ENCODE results near the gene CPTP. TPM values are rescaled to one million over a fixed set of nuclear protein-coding genes. Genes with fewer than 3 reads are reported as not detected.

The CPTP gene
- total RNA-seq, 1 experiment from 2014 or later = 16.8 TPM

- POLR2A ChIA-PET = no interaction called here
- no TSS peak for BruUV-seq (replicated peaks)
- Mint-ChIP-seq H3K36me3 (ENCODE audit: insufficient read depth, unreplicated experiment) (peaks cover 13% of the 10 kb centered on the region), H3K4me1 (ENCODE audit: low read depth, unreplicated experiment) (no peaks in the 10 kb centered on the region), H3K27ac (ENCODE audit: unreplicated experiment) (no peak within 1 kb of the TSS), H3K4me3 (ENCODE audit: unreplicated experiment) (peak within 1 kb of the TSS; percentile 70), H3K9me3 (ENCODE audit: unreplicated experiment) (no peaks in the 10 kb centered on the region), H3K27me3 (ENCODE audit: insufficient read depth, unreplicated experiment) (no peaks in the 10 kb centered on the region)
- Histone ChIP-seq H3K27me3 (replicated peaks; ENCODE audit: control insufficient read depth, insufficient read depth, low read length) (no peaks in the 10 kb centered on the region), H3K9me3 (no peaks in the 10 kb centered on the region), H3K4me3 (ENCODE audit: low read depth, low read length) (peak within 1 kb of the TSS; percentile 79), H3K4me1 (peaks cover 22% of the 10 kb centered on the region), H3K36me3 (ENCODE audit: control insufficient read depth, insufficient read depth, low read length) (no peaks in the 10 kb centered on the region; the same call in 1 of the 2 replicates)
- TF ChIP-seq CTCF (IDR thresholded peaks at IDR 0.05; ENCODE audit: insufficient read depth in 1 of 2, low read depth in 1 of 2, low read length in 1 of 2, severe bottlenecking in 1 of 2, unreplicated experiment in 1 of 2) = peak; percentile 34 to 54
- peak; percentile 73 to 77 for DNase-seq
- CTCF ChIA-PET = interaction anchor here (1.3 kb wide), 1 partner anchor 26 kb away, joined by 4 read pairs; no protein-coding TSS in a partner anchor
- intact Hi-C loops (cut with micrococcal nuclease; ENCODE audit: unreplicated experiment) = loop anchor here (10.0 kb wide), 1 partner anchor 155 kb away; no protein-coding TSS in a partner anchor
Measured at GRCh38 chr1:1349256-1350012, 24.8 kb downstream of the CPTP start, which contains the start of gene DVL1. TSS of gene DVL1 (minus strand) at chr1:1349418. CDS start at chr1:1349065, 353 bp downstream.

GRCh38 chr1:1351511-1352427, 27.2 kb downstream of the CPTP start:
- H3K4me3 ChIP-seq (ENCODE audit: low read depth, low read length) = no peak overlapping the region

More at GRCh38 chr1:1351511-1352427, 27.2 kb downstream of the CPTP start:
- intact Hi-C loops (cut with micrococcal nuclease; ENCODE audit: unreplicated experiment) = no loop called here
- no peak for TF ChIP-seq CTCF (IDR thresholded peaks at IDR 0.05; ENCODE audit: insufficient read depth in 1 of 2, low read depth in 1 of 2, low read length in 1 of 2, severe bottlenecking in 1 of 2, unreplicated experiment in 1 of 2)
- Histone ChIP-seq H3K27me3 (replicated peaks; ENCODE audit: control insufficient read depth, insufficient read depth, low read length) (no peaks in the 10 kb centered on the region), H3K36me3 (ENCODE audit: control insufficient read depth, insufficient read depth, low read length) (no peaks in the 10 kb centered on the region), H3K4me1 (peaks cover 18% of the 10 kb centered on the region), H3K9me3 (no peaks in the 10 kb centered on the region)
- no TSS peak for BruUV-seq (replicated peaks)
- H3K4me3 Mint-ChIP-seq (ENCODE audit: unreplicated experiment) = peak overlapping the region; percentile 51
- ChIA-PET POLR2A (no interaction called here), CTCF (no interaction called here)
- no peaks in the 10 kb centered on the region for H3K9me3 Mint-ChIP-seq (ENCODE audit: unreplicated experiment)
- peaks cover 18% of the 10 kb centered on the region for H3K36me3 Mint-ChIP-seq (ENCODE audit: insufficient read depth, unreplicated experiment)
- H3K4me1 Mint-ChIP-seq (ENCODE audit: low read depth, unreplicated experiment) = no peaks in the 10 kb centered on the region
- H3K27ac Mint-ChIP-seq (ENCODE audit: unreplicated experiment) = no peak overlapping the region
- no peaks in the 10 kb centered on the region for H3K27me3 Mint-ChIP-seq (ENCODE audit: insufficient read depth, unreplicated experiment)
- no peak for DNase-seq
